GM12801 (cell line): ENCODE measurements around the gene PLEKHA7.

Source experiments
- TF ChIP-seq, protein P1 (sequence below): IDR thresholded peaks from one replicate; pipeline ENCODE4 v1.5.1; 2011; ENCODE audit warnings: control low read depth; ENCODE audit not compliant: insufficient read length; ENCODE audit errors: extremely low read depth

PLEKHA7 gene

DNA sequence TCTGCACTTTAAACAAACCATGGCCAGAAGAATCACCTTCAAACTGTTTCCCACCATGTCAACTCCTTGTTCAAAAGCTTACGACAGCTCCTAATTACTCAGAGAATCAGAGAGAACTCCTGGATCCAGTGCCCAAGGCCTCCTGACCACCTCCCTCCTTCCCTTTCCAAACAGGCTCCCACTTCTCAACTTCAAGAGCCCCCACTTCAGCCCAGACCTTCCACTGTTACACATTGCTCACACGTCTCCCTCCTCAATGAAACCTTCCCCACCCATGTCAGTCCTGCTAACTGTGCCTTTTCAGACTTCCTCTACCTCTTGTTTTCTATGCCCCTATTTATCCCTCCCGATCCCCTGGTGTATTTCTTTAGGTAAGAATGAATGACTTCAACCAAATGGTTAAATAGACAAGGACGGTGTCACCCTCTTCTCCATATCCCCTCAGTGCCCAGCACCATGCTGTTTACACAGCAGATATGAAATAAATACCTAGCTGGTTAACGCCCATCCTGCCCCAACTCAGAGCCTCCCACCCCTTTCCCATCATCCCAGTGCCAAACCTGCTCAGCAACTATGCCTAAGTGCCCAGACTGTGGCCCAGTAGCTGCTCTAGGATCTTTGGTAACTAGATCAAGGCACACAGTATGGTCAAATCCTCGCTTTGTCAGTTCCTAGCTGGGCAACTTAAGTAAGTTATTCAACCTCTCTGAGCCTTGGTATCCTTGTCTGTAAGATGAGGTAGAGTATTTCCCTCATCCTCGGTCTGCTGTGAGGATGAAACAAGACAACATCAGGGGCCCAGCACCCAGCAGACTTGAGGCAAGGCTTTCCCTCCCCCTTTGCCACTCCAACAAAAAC lies 36.8 kb downstream of the PLEKHA7 start:
- TF ChIP-seq, protein P1, sequence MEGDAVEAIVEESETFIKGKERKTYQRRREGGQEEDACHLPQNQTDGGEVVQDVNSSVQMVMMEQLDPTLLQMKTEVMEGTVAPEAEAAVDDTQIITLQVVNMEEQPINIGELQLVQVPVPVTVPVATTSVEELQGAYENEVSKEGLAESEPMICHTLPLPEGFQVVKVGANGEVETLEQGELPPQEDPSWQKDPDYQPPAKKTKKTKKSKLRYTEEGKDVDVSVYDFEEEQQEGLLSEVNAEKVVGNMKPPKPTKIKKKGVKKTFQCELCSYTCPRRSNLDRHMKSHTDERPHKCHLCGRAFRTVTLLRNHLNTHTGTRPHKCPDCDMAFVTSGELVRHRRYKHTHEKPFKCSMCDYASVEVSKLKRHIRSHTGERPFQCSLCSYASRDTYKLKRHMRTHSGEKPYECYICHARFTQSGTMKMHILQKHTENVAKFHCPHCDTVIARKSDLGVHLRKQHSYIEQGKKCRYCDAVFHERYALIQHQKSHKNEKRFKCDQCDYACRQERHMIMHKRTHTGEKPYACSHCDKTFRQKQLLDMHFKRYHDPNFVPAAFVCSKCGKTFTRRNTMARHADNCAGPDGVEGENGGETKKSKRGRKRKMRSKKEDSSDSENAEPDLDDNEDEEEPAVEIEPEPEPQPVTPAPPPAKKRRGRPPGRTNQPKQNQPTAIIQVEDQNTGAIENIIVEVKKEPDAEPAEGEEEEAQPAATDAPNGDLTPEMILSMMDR, result no peak

DNA sequence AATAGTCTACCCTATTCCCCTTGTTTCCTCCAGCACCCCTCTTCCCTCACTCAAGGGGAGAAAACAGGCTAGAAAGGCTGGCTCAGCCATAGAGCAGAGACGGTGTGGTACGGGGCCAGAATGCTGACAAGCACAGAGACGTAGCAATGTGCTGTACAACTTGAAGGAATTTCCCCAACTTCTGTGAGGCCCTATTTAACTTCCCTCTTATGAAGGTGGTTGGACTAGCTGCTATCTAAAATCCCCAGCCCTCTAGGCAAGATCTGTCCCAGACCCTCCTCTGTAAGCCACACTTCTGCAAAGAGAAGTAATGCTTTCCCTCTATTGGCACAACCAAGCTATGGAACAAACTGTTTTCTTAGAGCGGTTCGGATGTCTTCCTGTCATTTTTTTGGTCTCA lies 37.8 kb downstream of the PLEKHA7 start:
- TF ChIP-seq, protein P1, result no peak

DNA sequence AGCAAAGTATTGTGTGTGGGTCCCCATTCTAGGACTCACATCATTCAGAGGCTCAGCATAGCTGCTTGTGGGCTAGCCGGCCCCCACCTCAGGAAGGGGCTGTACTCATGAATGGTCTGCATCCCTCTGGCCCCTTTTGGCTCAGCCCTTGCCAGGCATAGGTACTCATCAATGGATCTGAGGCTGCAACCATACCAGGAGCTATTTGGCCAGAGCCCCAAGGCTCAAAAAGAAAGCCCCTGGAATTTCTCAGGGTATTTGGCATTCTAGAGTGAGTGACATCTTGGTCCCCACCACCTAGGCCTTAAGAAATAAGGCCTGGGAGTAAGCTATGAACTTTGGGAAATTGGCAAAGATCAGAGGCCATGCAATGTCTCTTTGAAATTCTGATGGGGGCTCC lies 38.3 kb downstream of the PLEKHA7 start:
- TF ChIP-seq, protein P1, result no peak

DNA sequence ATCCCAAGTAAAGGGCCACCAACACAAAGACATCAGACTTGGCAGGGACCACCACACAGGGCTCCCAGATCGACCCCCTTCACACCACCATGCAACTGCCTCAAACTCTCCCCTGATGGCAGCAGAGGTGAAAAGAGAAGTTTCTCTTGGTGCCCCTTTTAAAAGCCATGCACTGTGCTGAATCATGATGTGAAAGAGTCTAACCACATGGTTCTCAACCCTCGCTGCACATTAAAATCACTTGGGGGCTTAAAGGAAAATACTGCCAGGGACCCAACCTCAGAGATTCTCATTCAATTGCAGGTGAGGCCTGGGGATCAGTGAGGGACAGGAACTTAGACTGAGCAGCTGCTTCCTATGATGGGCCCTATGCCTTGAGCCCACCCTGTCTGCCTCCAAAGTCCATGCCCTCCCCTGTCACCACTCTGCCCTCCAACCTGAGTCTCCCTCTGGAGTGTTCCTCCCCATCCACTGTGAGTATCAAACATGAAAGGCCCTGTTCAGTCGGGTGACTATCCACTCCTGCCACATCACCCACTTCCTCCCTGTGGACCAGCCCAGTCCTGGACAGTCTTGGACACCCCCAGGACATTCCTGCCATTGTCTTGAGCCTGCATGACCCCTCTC lies 40.8 kb downstream of the PLEKHA7 start:
- TF ChIP-seq, protein P1, result no peak

DNA sequence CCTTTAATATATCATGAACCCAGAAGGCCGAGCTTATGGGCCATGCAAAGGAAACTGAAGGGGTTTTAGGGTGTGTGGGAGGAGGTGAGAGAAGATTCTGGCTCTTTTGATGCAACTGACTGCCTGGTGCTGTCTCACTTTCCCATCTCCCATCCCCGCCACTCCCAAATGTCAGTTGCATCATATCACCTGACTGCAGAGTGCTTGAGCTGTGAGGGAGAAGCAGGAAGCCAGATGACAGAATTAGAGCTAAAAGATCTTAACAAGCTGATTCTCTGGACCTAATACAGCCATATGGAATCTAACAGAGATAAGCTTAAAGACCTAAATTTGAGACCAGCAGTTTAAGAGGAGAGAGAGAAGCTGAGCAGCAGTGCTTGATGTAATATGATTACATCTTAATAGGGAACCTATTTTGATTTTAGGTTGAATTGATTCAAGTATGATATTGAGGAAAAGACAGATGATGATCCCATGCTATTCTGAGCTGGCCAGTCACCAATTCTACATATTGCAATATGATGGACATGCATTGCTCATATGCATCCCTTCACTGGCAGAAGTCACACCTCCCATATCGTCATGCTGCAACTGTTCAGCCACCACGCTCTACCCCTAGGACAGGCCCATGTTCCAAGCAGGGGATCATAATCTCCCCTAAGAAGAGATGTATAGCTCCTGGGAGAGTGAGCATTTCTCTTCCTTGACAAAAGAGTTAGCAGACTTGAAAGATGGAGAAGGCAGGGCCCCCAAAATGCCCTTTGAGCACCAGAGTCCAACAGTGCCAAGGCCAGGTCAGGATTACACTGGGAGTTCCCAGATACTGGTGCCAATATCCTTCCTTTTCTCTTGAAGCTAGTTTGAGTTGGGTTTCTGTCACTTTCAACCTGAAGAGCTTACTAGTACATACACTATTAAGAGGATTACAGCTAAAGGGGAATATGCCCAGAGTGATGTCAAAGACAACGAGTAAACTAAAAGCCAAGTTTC lies 44.9 kb downstream of the PLEKHA7 start:
- TF ChIP-seq, protein P1, result no peak

DNA sequence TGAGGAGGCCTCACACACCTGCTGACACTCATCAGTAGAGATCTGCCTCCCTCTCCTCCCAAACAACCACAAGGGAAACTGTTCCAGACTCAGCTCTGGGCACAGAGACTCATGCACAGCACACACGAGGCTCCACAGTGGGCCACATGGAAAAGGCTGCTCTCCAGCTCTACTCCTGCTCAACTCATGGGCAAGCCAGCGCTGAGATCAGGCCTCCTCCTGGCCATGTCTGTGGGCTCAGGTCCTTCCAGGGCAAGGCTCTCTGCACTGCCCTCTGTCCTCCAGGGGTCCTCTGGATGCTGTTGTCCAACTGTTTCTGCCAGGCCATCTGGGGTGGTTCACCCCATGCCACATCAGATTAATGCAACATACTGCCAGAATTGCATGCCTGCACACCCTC lies 46.0 kb downstream of the PLEKHA7 start:
- TF ChIP-seq, protein P1, result no peak
